PC-3 (cell line): Measurements from ENCODE around the gene SLC9A3. TPM values are rescaled to one million over a fixed set of nuclear protein-coding genes. Genes with fewer than 3 reads are reported as not detected.

Source experiments
- ATAC-seq: fragments of 200-7000 bp; cut with Tn5 transposase; 2 replicates; pipeline ENCODE4 v1.9.1; 2020; ENCODE audit warnings: mild to moderate bottlenecking, moderate library complexity
- BruUV-seq: library from RNA; stranded (reverse); fragments of 400-500 nt; replicated peaks from 2 replicates; lab custom pipeline; 2021; lab: Mats Ljungman, UMichigan
- CTCF ChIA-PET: fragments of 300-600 bp; sonication (Branson Sonifier 250); formaldehyde crosslinking; loops from one replicate; lab custom pipeline; 2022; ENCODE audit warnings: antibody characterized with exemption; lab: Charles Lee
- POLR2A ChIA-PET: fragments of 300-600 bp; sonication (Branson Sonifier 250); formaldehyde crosslinking; loops from one replicate; lab custom pipeline; 2022; ENCODE audit warnings: antibody characterized with exemption; ENCODE audit not compliant: unreplicated experiment; lab: Charles Lee
- DNase-seq: peaks from one replicate; pipeline ENCODE4 v3.0.0-alpha.2; 2015
- H2AFZ ChIP-seq: fragments of 300-600 bp; sonication (generic); 2 replicates; pipeline ENCODE4 v1.6.0; 2016; ENCODE audit warnings: antibody characterized with exemption, low read length
- H3F3A ChIP-seq: fragments of 300-600 bp; sonication (generic); one replicate; pipeline ENCODE4 v1.6.0; 2017; ENCODE audit warnings: antibody characterized with exemption, low read length, control low read depth, mild to moderate bottlenecking; ENCODE audit not compliant: unreplicated experiment
- H3K27ac ChIP-seq: fragments of 300-600 bp; sonication (generic); 2 replicates; pipeline ENCODE4 v1.5.1; 2016; ENCODE audit warnings: mild to moderate bottlenecking, low read length
- H3K27me3 ChIP-seq: fragments of 300-600 bp; sonication (generic); 2 replicates; pipeline ENCODE4 v1.6.1; 2016; ENCODE audit warnings: low read length, mixed read lengths
- H3K36me3 ChIP-seq: fragments of 300-600 bp; sonication (generic); 2 replicates; pipeline ENCODE4 v1.6.1; 2016; ENCODE audit warnings: low read depth, mixed run types, low read length, mixed read lengths
- H3K4me1 ChIP-seq: fragments of 300-600 bp; sonication (generic); 2 replicates; pipeline ENCODE4 v1.5.1; 2016; ENCODE audit warnings: low read length; ENCODE audit not compliant: insufficient read depth
- H3K4me2 ChIP-seq: fragments of 300-600 bp; sonication (generic); 2 replicates; pipeline ENCODE4 v1.6.0; 2016; ENCODE audit warnings: low read length
- H3K4me3 ChIP-seq: fragments of 300-600 bp; sonication (generic); 2 replicates; pipeline ENCODE4 v1.5.1; 2016; ENCODE audit warnings: mild to moderate bottlenecking, low read length, mixed read lengths
- H3K79me2 ChIP-seq: fragments of 300-600 bp; sonication (generic); 2 replicates; pipeline ENCODE4 v1.6.1; 2017; ENCODE audit warnings: low read length, mixed read lengths
- H3K9ac ChIP-seq: fragments of 300-600 bp; sonication (generic); 2 replicates; pipeline ENCODE4 v1.6.0; 2016; ENCODE audit warnings: mild to moderate bottlenecking, low read length
- H3K9me2 ChIP-seq: fragments of 300-600 bp; sonication (generic); replicated peaks from 2 replicates; pipeline ENCODE4 v1.6.1; 2016; ENCODE audit warnings: mixed run types, low read length, mixed read lengths
- H3K9me3 ChIP-seq: fragments of 300-600 bp; sonication (generic); 2 replicates; pipeline ENCODE4 v1.6.1; 2016; ENCODE audit warnings: low read length, mixed read lengths
- H4K20me1 ChIP-seq: fragments of 300-600 bp; sonication (generic); 2 replicates; pipeline ENCODE4 v1.6.1; 2016; ENCODE audit warnings: low read length, mixed read lengths
- CTCF ChIP-seq: fragments of 300-600 bp; sonication (generic); conservative IDR thresholded peaks from 2 replicates; pipeline ENCODE4 v1.5.1; 2017; ENCODE audit warnings: antibody characterized with exemption, low read depth, mild to moderate bottlenecking, low read length
- EZH2 ChIP-seq: fragments of 300-600 bp; sonication (generic); IDR thresholded peaks from one replicate; pipeline ENCODE4 v1.6.1; 2017; ENCODE audit warnings: antibody characterized with exemption, mild to moderate bottlenecking, low read length; ENCODE audit not compliant: unreplicated experiment
- EZH2phosphoT487 ChIP-seq: fragments of 300-600 bp; sonication (generic); IDR thresholded peaks from 2 replicates; pipeline ENCODE4 v1.6.1; 2018; ENCODE audit warnings: mild to moderate bottlenecking, antibody characterized with exemption, low read length, borderline replicate concordance
- intact Hi-C: fragments of 100-400 bp; cut with micrococcal nuclease; formaldehyde crosslinking; loops from 2 replicates; pipeline ENCODE4 v1.9.0; 2023
- total RNA-seq: library from RNA; depleted of rRNA; stranded (reverse); fragments of >200 nt; gene quantifications from 2 replicates; pipeline ENCODE4 v1.2.3, GENCODE V29; 2014

SLC9A3 gene
- total RNA-seq, 1 experiment from 2014 or later: 4.9 TPM

- peaks cover 24% of the 10 kb centered on the region for H3K4me1 ChIP-seq
- H3K9me3 ChIP-seq: 0 out of 2 replicates have a peak, but pooled peaks cover 9% of the 10 kb centered on the region
- H3K27ac ChIP-seq: no peak overlapping the region
- TF ChIP-seq CTCF: no peak
- no peak for TF ChIP-seq EZH2phosphoT487
- no peak for TF ChIP-seq EZH2
- H3F3A ChIP-seq: peaks cover 3% of the 10 kb centered on the region
- H3K27me3 ChIP-seq: no peaks in the 10 kb centered on the region
- ATAC-seq: no peak
- H3K9ac ChIP-seq: no peak overlapping the region
- intact Hi-C loops: loop anchor here (5.0 kb wide), 1 partner anchor 43 kb away; the partner anchor contains the start of gene CEP72
- no peak overlapping the region for H3K4me2 ChIP-seq
- no peak overlapping the region for H2AFZ ChIP-seq
- no peaks in the 10 kb centered on the region for H3K79me2 ChIP-seq
- H3K36me3 ChIP-seq: no peaks in the 10 kb centered on the region
- ChIA-PET CTCF (no interaction called here), POLR2A (no interaction called here)
- BruUV-seq: no TSS peak
- no peaks in the 10 kb centered on the region for H3K9me2 ChIP-seq
- H3K4me3 ChIP-seq: no peak overlapping the region
- H4K20me1 ChIP-seq: no peaks in the 10 kb centered on the region
- DNase-seq: no peak
These were observed 44.6 kb upstream of the SLC9A3 start for GRCh38 chr5:568809-569208.

DNA sequence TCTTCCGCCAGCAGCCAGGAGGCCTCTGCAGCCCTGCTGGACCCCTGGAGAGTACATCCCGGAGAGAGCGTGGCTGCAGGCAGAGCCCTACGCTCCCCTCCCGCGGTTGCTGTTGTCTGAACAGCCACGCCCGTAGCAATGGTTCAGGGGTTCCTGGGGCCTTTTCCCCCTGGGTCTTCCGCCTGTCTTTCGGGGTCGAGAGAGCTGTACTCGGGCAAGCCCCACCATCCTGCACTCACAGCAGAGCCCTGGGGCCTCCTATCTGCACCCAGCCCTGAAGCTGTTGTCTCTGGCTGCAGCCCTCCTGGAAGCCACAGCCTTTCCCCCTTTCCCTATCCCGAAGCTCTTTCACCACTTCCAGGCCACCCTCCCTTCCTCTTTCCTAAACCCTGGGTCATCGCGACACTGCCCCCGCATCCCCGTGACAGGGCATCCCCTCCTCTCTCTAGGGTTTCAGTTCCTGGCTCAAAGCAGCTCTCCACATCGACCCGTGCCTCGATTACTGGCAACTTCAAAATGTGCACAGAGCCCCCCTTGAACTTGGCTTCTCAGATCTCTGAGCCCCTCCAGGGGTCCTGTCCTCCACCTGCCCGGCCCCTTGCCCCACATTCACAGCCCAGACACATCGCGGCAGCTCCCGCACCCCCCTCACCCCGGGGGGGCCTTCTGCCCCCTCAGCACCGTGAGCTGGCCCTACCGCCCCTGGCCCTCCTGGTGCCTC is 44.0 kb upstream of the SLC9A3 start:
- Histone ChIP-seq H3K9me2 (no peaks in the 10 kb centered on the region), H3K27ac (no peak overlapping the region), H3F3A (peaks cover 3% of the 10 kb centered on the region), H4K20me1 (no peaks in the 10 kb centered on the region), H3K9ac (no peak overlapping the region), H2AFZ (no peak overlapping the region), H3K27me3 (no peaks in the 10 kb centered on the region), H3K4me1 (peaks cover 18% of the 10 kb centered on the region), H3K36me3 (no peaks in the 10 kb centered on the region), H3K4me3 (no peak overlapping the region), H3K4me2 (no peak overlapping the region), H3K79me2 (no peaks in the 10 kb centered on the region), H3K9me3 (0 out of 2 replicates have a peak, but pooled peaks cover 9% of the 10 kb centered on the region)
- ChIA-PET POLR2A (no interaction called here), CTCF (no interaction called here)
- no TSS peak for BruUV-seq
- intact Hi-C loops: loop anchor here (5.0 kb wide), 1 partner anchor 44 kb away; the partner anchor contains the start of gene CEP72
- no peak for TF ChIP-seq EZH2
- no peak for TF ChIP-seq EZH2phosphoT487
- no peak for TF ChIP-seq CTCF
- DNase-seq (no peak), ATAC-seq (no peak)

DNA sequence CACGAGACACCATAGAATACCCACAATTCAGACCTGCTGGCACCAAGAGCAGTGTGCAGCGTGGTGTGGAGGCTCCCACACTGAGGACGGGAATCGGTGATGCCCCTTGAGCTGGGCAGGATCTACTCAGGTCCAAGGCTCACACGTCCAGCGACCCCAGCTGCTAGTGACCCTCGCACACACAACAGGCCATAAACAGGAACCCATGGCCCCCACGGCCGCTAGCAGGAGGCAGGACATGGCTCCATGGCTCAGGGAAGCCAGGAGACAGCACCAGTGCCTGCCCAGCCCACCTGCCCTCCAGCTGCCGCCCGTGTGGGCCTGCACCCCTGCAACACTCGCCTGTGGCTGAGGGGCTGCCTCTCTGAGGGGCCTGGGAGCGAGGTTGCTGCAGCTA is 43.4 kb upstream of the SLC9A3 start:
- H3K4me1 ChIP-seq: peaks cover 13% of the 10 kb centered on the region
- 0 out of 2 replicates have a peak, but pooled peaks cover 9% of the 10 kb centered on the region for H3K9me3 ChIP-seq
- intact Hi-C loops: loop anchor here (5.0 kb wide), 1 partner anchor 45 kb away; the partner anchor contains the start of gene CEP72
- no peaks in the 10 kb centered on the region for H3K27me3 ChIP-seq
- H3K36me3 ChIP-seq: no peaks in the 10 kb centered on the region
- H3K27ac ChIP-seq: no peak overlapping the region
- no peaks in the 10 kb centered on the region for H4K20me1 ChIP-seq
- ChIA-PET POLR2A (no interaction called here), CTCF (no interaction called here)
- H3K9ac ChIP-seq: no peak overlapping the region
- ATAC-seq: no peak
- no peak overlapping the region for H3K4me2 ChIP-seq
- no peaks in the 10 kb centered on the region for H3K79me2 ChIP-seq
- no peak overlapping the region for H2AFZ ChIP-seq
- H3K4me3 ChIP-seq: no peak overlapping the region
- no TSS peak for BruUV-seq
- H3K9me2 ChIP-seq: no peaks in the 10 kb centered on the region
- peaks cover 3% of the 10 kb centered on the region for H3F3A ChIP-seq
- TF ChIP-seq EZH2phosphoT487: no peak
- no peak for TF ChIP-seq EZH2
- TF ChIP-seq CTCF: no peak
- no peak for DNase-seq
